Glutamatergic neuron (in vitro differentiated cells): ENCODE measurements around the gene HCST. TPM values are rescaled to one million over a fixed set of nuclear protein-coding genes. Genes with fewer than 3 reads are reported as not detected.

ENCODE experiments used
- DNase-seq: peaks from one replicate; pipeline ENCODE4 v3.0.0; 2022
- H3K27ac Mint-ChIP-seq: one replicate; pipeline ENCODE4 v1.8.0; 2020; ENCODE audit warnings: mild to moderate bottlenecking, mixed read lengths, inconsistent platforms; ENCODE audit not compliant: unreplicated experiment
- H3K27me3 Mint-ChIP-seq: one replicate; pipeline ENCODE4 v1.8.0; 2020; ENCODE audit warnings: mild to moderate bottlenecking, moderate library complexity, mixed read lengths, inconsistent platforms; ENCODE audit not compliant: unreplicated experiment
- H3K36me3 Mint-ChIP-seq: one replicate; pipeline ENCODE4 v1.8.0; 2020; ENCODE audit warnings: mild to moderate bottlenecking, mixed read lengths, inconsistent platforms; ENCODE audit not compliant: unreplicated experiment
- H3K4me1 Mint-ChIP-seq: one replicate; pipeline ENCODE4 v1.8.0; 2020; ENCODE audit warnings: mild to moderate bottlenecking, low read depth, mixed read lengths, inconsistent platforms; ENCODE audit not compliant: unreplicated experiment
- H3K4me3 Mint-ChIP-seq: one replicate; pipeline ENCODE4 v1.8.0; 2020; ENCODE audit warnings: mild to moderate bottlenecking, mixed read lengths, inconsistent platforms; ENCODE audit not compliant: unreplicated experiment
- H3K9me3 Mint-ChIP-seq: one replicate; pipeline ENCODE4 v1.8.0; 2020; ENCODE audit warnings: mild to moderate bottlenecking, moderate library complexity, mixed read lengths, inconsistent platforms; ENCODE audit not compliant: unreplicated experiment
- total RNA-seq: library from RNA; stranded (reverse); fragmentation: NEBNext Ultra II Directional; extraction: Animal tissue kit (Norgen Biotek cat#: 25700); gene quantifications from one replicate; pipeline ENCODE4 v1.2.1, GENCODE V29; 2021; ENCODE audit not compliant: unreplicated experiment
- TF ChIP-seq, protein P1 (sequence below): fragments of 200-600 bp; sonication (generic); IDR thresholded peaks from one replicate; pipeline ENCODE4 v1.5.0; 2021; ENCODE audit not compliant: partially characterized antibody, unreplicated experiment

The HCST gene
- total RNA-seq, 1 donor from 2014 or later: not detected

DNA sequence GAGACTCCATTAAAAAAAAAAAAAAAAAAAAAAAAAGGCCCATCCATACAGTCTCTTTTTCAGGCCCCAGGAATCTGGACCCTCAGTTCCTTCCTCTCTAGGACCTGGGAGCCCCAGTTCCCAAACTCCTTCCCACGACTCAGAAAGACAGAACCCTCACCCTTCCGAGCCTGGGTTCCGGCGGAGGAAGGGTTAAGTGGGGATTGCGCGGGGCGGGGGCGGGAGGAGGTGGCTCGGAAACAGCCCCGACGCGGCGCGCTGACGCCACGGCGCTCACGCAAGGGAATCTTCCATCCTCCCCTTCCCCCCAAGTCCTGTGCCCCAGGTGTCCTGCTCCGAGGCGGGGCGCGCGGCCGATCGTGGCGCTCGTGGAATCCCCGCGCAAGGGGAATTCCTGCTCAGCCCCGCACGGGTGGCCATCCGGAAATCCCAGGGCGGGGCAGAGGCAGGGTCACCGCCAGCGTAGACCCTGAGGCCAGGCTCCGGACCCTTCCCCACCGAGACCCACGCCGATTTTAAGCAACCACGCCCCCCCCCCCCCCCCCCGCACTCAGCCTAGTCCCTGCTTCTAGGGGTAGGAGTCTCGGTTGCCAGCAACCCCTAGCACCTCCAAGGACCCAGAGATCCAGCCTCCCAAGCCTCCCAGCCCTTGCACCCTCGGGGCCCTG is 2.6 kb upstream of the HCST start:
- peak; percentile 75 for DNase-seq
- H3K36me3 Mint-ChIP-seq: no peaks in the 10 kb centered on the region
- H3K27me3 Mint-ChIP-seq: peaks cover 9% of the 10 kb centered on the region
- H3K9me3 Mint-ChIP-seq: peaks cover 3% of the 10 kb centered on the region
- no peak overlapping the region for H3K27ac Mint-ChIP-seq
- peaks cover 10% of the 10 kb centered on the region for H3K4me1 Mint-ChIP-seq
- H3K4me3 Mint-ChIP-seq: peak overlapping the region; percentile 87
- TF ChIP-seq, protein P1, sequence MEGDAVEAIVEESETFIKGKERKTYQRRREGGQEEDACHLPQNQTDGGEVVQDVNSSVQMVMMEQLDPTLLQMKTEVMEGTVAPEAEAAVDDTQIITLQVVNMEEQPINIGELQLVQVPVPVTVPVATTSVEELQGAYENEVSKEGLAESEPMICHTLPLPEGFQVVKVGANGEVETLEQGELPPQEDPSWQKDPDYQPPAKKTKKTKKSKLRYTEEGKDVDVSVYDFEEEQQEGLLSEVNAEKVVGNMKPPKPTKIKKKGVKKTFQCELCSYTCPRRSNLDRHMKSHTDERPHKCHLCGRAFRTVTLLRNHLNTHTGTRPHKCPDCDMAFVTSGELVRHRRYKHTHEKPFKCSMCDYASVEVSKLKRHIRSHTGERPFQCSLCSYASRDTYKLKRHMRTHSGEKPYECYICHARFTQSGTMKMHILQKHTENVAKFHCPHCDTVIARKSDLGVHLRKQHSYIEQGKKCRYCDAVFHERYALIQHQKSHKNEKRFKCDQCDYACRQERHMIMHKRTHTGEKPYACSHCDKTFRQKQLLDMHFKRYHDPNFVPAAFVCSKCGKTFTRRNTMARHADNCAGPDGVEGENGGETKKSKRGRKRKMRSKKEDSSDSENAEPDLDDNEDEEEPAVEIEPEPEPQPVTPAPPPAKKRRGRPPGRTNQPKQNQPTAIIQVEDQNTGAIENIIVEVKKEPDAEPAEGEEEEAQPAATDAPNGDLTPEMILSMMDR: no peak

DNA sequence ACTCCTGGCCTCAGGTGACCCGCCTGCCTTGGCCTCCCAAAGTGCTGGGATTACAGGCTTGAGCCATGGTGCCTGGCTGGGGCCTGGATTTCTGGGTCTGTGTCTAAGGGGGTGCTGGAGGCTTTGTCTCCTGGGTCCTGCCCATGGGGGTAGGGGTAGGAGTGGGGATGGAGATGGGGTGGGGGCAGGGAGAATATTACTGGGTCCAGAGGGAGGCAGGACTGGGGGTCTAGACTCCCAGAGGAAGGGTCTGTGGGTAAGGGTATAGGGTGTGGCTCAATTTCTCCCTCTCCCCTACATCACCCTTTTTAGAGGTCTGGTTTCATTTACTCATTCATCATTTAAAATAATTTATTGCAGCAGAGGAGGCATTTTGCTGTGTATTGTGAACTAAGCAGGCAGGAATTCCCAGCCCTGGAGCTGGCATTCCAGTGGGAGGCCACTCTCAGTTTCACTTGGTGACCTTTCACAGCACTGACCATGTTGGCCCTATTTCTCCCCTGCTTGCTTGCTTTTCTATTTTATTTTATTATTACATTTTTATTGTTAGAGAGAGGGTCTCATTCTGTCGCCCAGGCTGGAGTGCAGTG is 1.2 kb upstream of the HCST start:
- H3K4me3 Mint-ChIP-seq: peak overlapping the region; percentile 57
- H3K27ac Mint-ChIP-seq: no peak overlapping the region
- peaks cover 10% of the 10 kb centered on the region for H3K4me1 Mint-ChIP-seq
- H3K27me3 Mint-ChIP-seq: peaks cover 8% of the 10 kb centered on the region
- H3K36me3 Mint-ChIP-seq: no peaks in the 10 kb centered on the region
- peaks cover 3% of the 10 kb centered on the region for H3K9me3 Mint-ChIP-seq
- TF ChIP-seq, protein P1: no peak
- DNase-seq: no peak

DNA sequence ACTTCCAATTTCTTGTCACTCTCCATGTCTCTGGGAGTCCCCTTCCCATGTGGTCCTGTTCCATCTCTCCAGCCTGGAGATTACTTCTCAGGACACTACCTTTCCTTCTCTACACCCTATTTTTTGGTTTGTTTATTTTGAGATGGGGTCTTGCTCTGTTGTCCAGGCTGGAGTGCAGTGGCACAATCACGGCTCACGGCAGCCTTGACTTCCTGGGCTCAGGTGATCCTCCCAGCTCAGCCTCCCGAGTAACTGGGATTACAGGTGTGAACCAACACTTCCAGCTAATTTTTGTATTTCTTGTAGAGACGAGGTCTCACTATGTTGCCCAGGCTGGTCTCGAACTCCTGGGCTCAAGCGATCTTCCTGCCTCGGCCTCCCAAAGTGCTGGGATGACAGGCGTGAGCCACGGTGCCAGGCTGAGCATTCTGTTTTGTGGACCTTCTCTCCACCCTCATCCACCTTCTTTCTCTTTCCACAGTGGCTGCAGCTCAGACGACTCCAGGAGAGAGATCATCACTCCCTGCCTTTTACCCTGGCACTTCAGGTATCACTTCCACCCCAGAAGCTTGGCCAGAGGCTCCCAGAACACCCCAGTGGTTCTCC is 644 bp downstream of the HCST start:
- peak overlapping the region; percentile 38 for H3K4me3 Mint-ChIP-seq
- no peaks in the 10 kb centered on the region for H3K36me3 Mint-ChIP-seq
- H3K27me3 Mint-ChIP-seq: peaks cover 10% of the 10 kb centered on the region
- no peak overlapping the region for H3K27ac Mint-ChIP-seq
- TF ChIP-seq, protein P1: no peak
- H3K9me3 Mint-ChIP-seq: peaks cover 4% of the 10 kb centered on the region
- no peak for DNase-seq
- peaks cover 10% of the 10 kb centered on the region for H3K4me1 Mint-ChIP-seq

DNA sequence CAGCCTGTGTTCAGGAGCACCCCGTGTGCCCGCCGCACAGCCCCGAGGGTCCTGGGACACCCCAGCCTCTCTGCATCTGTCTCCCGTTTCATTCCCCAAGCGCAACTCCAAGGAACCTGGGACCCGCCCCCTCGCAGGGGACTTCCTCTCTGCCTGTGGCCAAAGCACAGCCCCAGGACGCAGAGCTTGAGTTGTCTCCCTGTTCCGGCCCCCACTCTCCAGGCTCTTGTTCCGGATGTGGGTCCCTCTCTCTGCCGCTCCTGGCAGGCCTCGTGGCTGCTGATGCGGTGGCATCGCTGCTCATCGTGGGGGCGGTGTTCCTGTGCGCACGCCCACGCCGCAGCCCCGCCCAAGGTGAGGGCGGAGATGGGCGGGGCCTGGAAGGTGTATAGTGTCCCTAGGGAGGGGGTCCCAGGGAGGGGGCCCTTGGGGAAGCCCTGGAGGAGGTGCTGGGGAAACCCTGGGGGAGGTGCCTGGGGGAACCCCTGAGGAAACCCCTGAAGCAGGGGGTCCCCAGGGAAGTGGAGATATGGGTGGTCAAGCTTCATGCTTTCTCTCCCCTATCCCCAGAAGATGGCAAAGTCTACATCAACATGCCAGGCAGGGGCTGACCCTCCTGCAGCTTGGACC is 1.3 kb downstream of the HCST start:
- no peak overlapping the region for H3K27ac Mint-ChIP-seq
- peaks cover 8% of the 10 kb centered on the region for H3K27me3 Mint-ChIP-seq
- TF ChIP-seq, protein P1: no peak
- H3K4me3 Mint-ChIP-seq: peak overlapping the region; percentile 46
- peaks cover 4% of the 10 kb centered on the region for H3K9me3 Mint-ChIP-seq
- H3K36me3 Mint-ChIP-seq: no peaks in the 10 kb centered on the region
- H3K4me1 Mint-ChIP-seq: peaks cover 10% of the 10 kb centered on the region
- DNase-seq: peak; percentile 26
